IMR-90 (cell line): Measurements from ENCODE around the gene VARS2. TPM values are rescaled to one million over a fixed set of nuclear protein-coding genes. Genes with fewer than 3 reads are reported as not detected.
"Not testable (repeated sequence)": the region's sequence is repeated elsewhere in the genome, so short reads cannot be mapped to it uniquely, and the experiment has no call there.

Experiments
- ATAC-seq: fragments of 200-7000 bp; cut with Tn5 transposase; 2 replicates; pipeline ENCODE4 v1.9.1; 2020; ENCODE audit warnings: low read depth, mild to moderate bottlenecking, moderate library complexity
- BruUV-seq: library from RNA; stranded (reverse); fragments of 400-500 nt; replicated peaks from 2 replicates; lab custom pipeline; 2021; lab: Mats Ljungman, UMichigan
- CTCF ChIA-PET: fragments of 300-600 bp; formaldehyde crosslinking; extraction: SDS; loops from one replicate; lab custom pipeline; 2021; ENCODE audit warnings: antibody characterized with exemption; lab: Yijun Ruan, JAX
- POLR2A ChIA-PET: fragments of 300-600 bp; sonication (Branson Sonifier 250); formaldehyde crosslinking; loops from one replicate; lab custom pipeline; 2022; ENCODE audit warnings: antibody characterized with exemption; ENCODE audit not compliant: unreplicated experiment; lab: Charles Lee
- DNase-seq: peaks from one replicate; pipeline ENCODE4 v3.0.0; 2013
- H2AFZ ChIP-seq: replicated peaks from 2 replicates; pipeline ENCODE3; 2013; ENCODE audit warnings: low read length, mild to moderate bottlenecking; ENCODE audit not compliant: poor library complexity
- H2AK5ac ChIP-seq: 2 replicates; pipeline ENCODE4 v1.6.1; 2013; ENCODE audit warnings: low read depth, low read length, inconsistent platforms
- H2AK9ac ChIP-seq: replicated peaks from 2 replicates; pipeline ENCODE3; 2013; ENCODE audit warnings: mild to moderate bottlenecking, low read depth, low read length, moderate library complexity; ENCODE audit not compliant: poor library complexity
- H2BK120ac ChIP-seq: 2 replicates; pipeline ENCODE4 v1.6.1; 2013; ENCODE audit warnings: low read depth, low read length, inconsistent platforms
- H2BK15ac ChIP-seq: 3 replicates; pipeline ENCODE4 v1.6.1; 2013; ENCODE audit warnings: low read depth, low read length, inconsistent platforms
- H2BK20ac ChIP-seq: 2 replicates; pipeline ENCODE4 v1.6.1; 2013; ENCODE audit warnings: low read depth, mild to moderate bottlenecking, inconsistent platforms, low read length, moderate library complexity
- H2BK5ac ChIP-seq: 2 replicates; pipeline ENCODE4 v1.6.1; 2013; ENCODE audit warnings: mild to moderate bottlenecking, low read depth, low read length, inconsistent platforms; ENCODE audit not compliant: poor library complexity, severe bottlenecking
- H3K14ac ChIP-seq: replicated peaks from 2 replicates; pipeline ENCODE4 v1.6.1; 2013; ENCODE audit warnings: low read depth, low read length, inconsistent platforms
- H3K18ac ChIP-seq: 2 replicates; pipeline ENCODE4 v1.6.1; 2013; ENCODE audit warnings: low read depth, low read length, control low read depth
- H3K23ac ChIP-seq: 2 replicates; pipeline ENCODE4 v1.6.1; 2013; ENCODE audit warnings: low read depth, low read length, inconsistent platforms
- H3K27ac ChIP-seq: 2 replicates; pipeline ENCODE4 v1.5.1; 2013; ENCODE audit warnings: mild to moderate bottlenecking, control low read depth, low read length; ENCODE audit not compliant: insufficient read depth
- H3K27me3 ChIP-seq: 2 replicates; pipeline ENCODE4 v1.6.1; 2013; ENCODE audit warnings: low read length; ENCODE audit not compliant: control insufficient read depth, insufficient read depth
- H3K36me3 ChIP-seq: 2 replicates; pipeline ENCODE4 v1.6.1; 2013; ENCODE audit warnings: low read length, mixed read lengths; ENCODE audit not compliant: control insufficient read depth, insufficient read depth
- H3K4ac ChIP-seq: 2 replicates; pipeline ENCODE4 v1.6.1; 2013; ENCODE audit warnings: low read depth, low read length, inconsistent platforms
- H3K4me1 ChIP-seq: 2 replicates; pipeline ENCODE4 v1.6.1; 2013; ENCODE audit warnings: low read length, mixed read lengths; ENCODE audit not compliant: control insufficient read depth, insufficient read depth
- H3K4me2 ChIP-seq: 2 replicates; pipeline ENCODE4 v1.6.1; 2013; ENCODE audit warnings: low read depth, mild to moderate bottlenecking, control low read depth, low read length, moderate library complexity
- H3K4me3 ChIP-seq: 2 replicates; pipeline ENCODE4 v1.5.1; 2013; ENCODE audit warnings: low read depth, mild to moderate bottlenecking, control low read depth, low read length, moderate library complexity; ENCODE audit not compliant: insufficient read depth
- H3K56ac ChIP-seq: 2 replicates; pipeline ENCODE4 v1.6.1; 2013; ENCODE audit warnings: low read length, inconsistent platforms; ENCODE audit not compliant: insufficient read depth; ENCODE audit errors: extremely low read depth
- H3K79me1 ChIP-seq, 2 experiments: 2 replicates each; pipeline ENCODE4 v1.6.1; 2013; ENCODE audit warnings: low read length in 2 of 2, inconsistent platforms in 1 of 2, low read depth in 1 of 2
- H3K9ac ChIP-seq: 2 replicates; pipeline ENCODE4 v1.6.1; 2013; ENCODE audit warnings: low read depth, low read length, control low read depth
- H3K9me1 ChIP-seq: 2 replicates; pipeline ENCODE4 v1.6.1; 2013; ENCODE audit warnings: low read length, inconsistent platforms; ENCODE audit not compliant: insufficient read depth
- H3K9me3 ChIP-seq: 2 replicates; pipeline ENCODE4 v1.6.1; 2013; ENCODE audit warnings: low read length; ENCODE audit not compliant: control insufficient read depth, insufficient read depth
- H4K20me1 ChIP-seq: 2 replicates; pipeline ENCODE4 v1.6.1; 2013; ENCODE audit warnings: low read length, inconsistent platforms; ENCODE audit not compliant: insufficient read depth
- H4K5ac ChIP-seq: 2 replicates; pipeline ENCODE4 v1.6.1; 2013; ENCODE audit warnings: mild to moderate bottlenecking, low read depth, low read length, control low read depth
- H4K8ac ChIP-seq, 2 experiments: 2 replicates each; pipeline ENCODE4 v1.6.1; 2013; ENCODE audit warnings: low read depth in 2 of 2, low read length in 2 of 2, control low read depth in 1 of 2, inconsistent platforms in 1 of 2
- H4K91ac ChIP-seq: 2 replicates; pipeline ENCODE4 v1.6.1; 2013; ENCODE audit warnings: low read depth, low read length, inconsistent platforms; ENCODE audit not compliant: insufficient read depth
- WGBS, 2 experiments: methylation state at CpG; one replicate each; pipeline versions ENCODE4 v1.1.5 to v1.1.7; 2013; ENCODE audit warnings: missing lambda C conversion rate in 2 of 2; ENCODE audit not compliant: insufficient read length in 1 of 2; ENCODE audit errors: extremely low coverage in 2 of 2; 5-methylcytosine and 5-hydroxymethylcytosine counted together
- dilution Hi-C: fragments of 300-500 bp; cut with HindIII; formaldehyde crosslinking; loops from one replicate; pipeline ENCODE4 v1.14.3; 2018; ENCODE audit warnings: low sequenced_read_pairs; ENCODE audit not compliant: unreplicated experiment
- in situ Hi-C: fragments of 300-500 bp; cut with MboI; formaldehyde crosslinking; loops from 3 replicates; pipeline ENCODE4 v1.14.3; 2019; ENCODE audit warnings: low sequenced_read_pairs, inconsistent platforms, mixed read lengths
- intact Hi-C: fragments of 100-400 bp; cut with micrococcal nuclease; formaldehyde crosslinking; loops from 2 replicates; pipeline ENCODE4 v1.10.0; 2022
- polyA plus RNA-seq, 3 experiments: library from polyadenylated mRNA; depleted of rRNA; stranded (reverse); fragments of >200 nt; gene quantifications; 2 replicates each; pipeline ENCODE4 v1.2.3, GENCODE V29; 2012; ENCODE audit warnings: low replicate concordance in 1 of 3
- total RNA-seq: library from RNA; depleted of rRNA; stranded (reverse); fragments of >200 nt; gene quantifications from 2 replicates; pipeline ENCODE4 v1.2.3, GENCODE V29; 2012

The VARS2 gene
- total and polyA plus RNA-seq, 2 of the 4 experiments (the other 2 are of a cell fraction) = 7.2 to 14.0 TPM

GRCh38 chr6:30969171-30969570 lies 55.1 kb downstream of the VARS2 start:
- H3K4me2 ChIP-seq, H3K4me1 ChIP-seq, intact Hi-C loops, H4K5ac ChIP-seq, H2BK20ac ChIP-seq, H3K14ac ChIP-seq, H3K56ac ChIP-seq, H3K9me3 ChIP-seq, H3K4me3 ChIP-seq, H2BK120ac ChIP-seq, H3K79me1 ChIP-seq, H4K91ac ChIP-seq, in situ Hi-C loops, H3K36me3 ChIP-seq, H4K8ac ChIP-seq, H3K27ac ChIP-seq, H3K9me1 ChIP-seq, H2AK5ac ChIP-seq, H3K9ac ChIP-seq, DNase-seq, H2AK9ac ChIP-seq, H4K20me1 ChIP-seq, ATAC-seq, BruUV-seq, dilution Hi-C loops, H3K4ac ChIP-seq, H3K23ac ChIP-seq, POLR2A ChIA-PET, H3K18ac ChIP-seq, H2BK15ac ChIP-seq, H2AFZ ChIP-seq, CTCF ChIA-PET, H2BK5ac ChIP-seq: not testable (repeated sequence)
- no CpG with 5 or more reads among the region's 6 CpGs for WGBS, 2 experiments
- H3K27me3 ChIP-seq = peaks cover 36% of the 10 kb centered on the region
